ENCODE data around the gene PATE3.

Gene PATE3, protein sequence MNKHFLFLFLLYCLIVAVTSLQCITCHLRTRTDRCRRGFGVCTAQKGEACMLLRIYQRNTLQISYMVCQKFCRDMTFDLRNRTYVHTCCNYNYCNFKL

DNA sequence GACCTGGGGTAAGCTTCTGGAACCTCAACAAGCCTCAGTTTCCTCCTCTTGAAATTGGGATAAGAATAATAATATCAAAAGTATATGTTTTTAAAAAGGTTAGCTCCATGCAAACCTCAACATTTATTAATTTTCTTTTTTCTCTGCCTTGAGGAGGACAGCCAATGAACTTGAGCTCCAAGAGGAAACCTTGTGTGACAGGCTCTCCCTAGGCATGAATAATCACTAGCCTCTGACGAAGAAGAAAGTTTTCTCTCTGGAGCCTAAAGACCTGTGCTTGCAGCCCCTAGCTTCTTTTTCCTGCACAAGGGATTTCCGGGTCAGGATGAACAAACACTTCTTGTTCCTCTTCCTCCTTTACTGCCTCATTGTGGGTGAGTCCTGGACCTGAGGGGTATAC, at the start of gene PATE3:
Gene PATE3, plus strand, starts transcription at position 301 of the 400 bp plus-strand sequence. Its CDS starts 25 bp downstream, at position 326.
- DNase-seq (ENCODE audit: extremely low read depth in 1 of 2, low read depth in 1 of 2), result no peak

DNA sequence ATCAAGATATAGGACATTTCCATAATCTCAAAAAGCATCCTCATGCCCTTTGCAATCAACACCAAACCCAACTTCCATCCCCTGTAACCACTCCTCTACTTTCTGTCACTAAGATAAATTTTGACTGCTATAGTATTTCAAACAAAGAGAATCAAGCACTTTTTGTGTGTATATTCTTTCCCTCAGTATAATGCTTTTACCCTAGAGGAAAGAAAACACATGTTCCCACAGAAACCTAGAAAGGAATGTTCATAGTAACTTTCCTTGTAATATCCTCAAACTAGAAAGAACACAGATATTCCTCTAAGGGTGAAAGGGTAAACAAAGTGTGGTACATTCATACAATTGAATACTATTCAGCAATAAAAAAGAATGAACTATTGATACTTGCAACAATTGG, 47.3 kb upstream of the PATE3 start:
- no peak for DNase-seq (ENCODE audit: extremely low read depth in 1 of 2, low read depth in 1 of 2)

DNA sequence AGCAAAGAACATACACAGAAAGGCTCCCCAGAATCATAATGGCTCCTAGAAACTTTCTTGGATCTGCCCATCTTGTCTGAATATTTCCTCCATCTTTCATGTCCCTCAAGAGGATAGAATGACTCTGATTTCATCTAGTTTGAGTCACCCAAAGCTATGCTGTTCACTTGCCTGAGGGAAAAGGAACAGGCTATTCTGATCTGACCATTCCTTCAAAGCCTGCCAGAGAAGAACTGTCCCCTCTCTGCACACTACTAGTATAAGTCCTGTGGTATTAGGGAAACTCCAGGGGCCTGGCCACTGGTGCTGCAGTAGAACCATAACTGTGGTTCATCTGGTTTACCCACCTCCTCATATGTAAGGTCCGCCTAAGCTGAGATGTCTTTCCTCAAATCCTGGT, 44.2 kb upstream of the PATE3 start:
- no peak for DNase-seq (ENCODE audit: extremely low read depth in 1 of 2, low read depth in 1 of 2)

DNA sequence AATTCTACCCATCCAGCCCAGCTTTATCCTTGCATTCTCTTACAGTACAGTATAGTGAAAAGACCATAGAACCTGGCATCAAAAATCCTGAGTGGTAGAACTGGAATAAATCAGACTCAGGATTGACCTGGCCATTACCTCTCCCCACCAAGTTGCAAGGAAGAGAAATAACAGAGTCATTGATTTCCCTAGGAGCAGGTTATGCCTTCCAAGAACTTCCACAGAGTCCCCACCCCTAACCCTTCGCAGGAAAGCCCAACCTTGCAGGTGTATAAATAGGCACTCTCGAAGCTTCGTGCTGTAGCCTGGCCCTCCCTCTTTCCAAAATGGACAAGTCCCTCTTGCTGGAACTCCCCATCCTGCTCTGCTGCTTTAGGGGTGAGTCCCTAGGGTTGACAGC, 41.9 kb upstream of the PATE3 start, which contains the start of gene PATE1:
Gene PATE1, plus strand, starts transcription at position 301 of the 400 bp plus-strand sequence. Its CDS starts 26 bp downstream, at position 327.
- DNase-seq (ENCODE audit: extremely low read depth in 1 of 2, low read depth in 1 of 2), result no peak

DNA sequence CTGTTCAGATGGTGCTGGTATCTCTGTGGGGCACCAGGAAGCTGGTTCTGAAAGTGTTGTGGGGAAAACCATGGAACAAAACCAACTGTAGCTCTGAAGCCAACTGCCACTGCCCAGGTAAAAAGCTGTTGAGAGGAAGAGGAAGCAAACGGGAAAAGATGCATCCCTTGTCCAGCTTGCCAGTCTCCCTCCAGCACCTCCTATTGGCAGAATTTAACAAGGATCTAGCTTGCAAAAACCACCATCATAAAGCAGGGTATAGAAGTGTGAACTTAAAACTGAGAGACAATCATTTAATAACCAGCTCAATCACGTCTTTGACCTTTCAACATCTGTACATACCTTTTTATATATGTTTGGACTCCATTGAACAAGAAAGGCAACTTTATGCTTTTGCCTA, 37.3 kb upstream of the PATE3 start:
- DNase-seq (ENCODE audit: extremely low read depth in 1 of 2, low read depth in 1 of 2), result no peak

DNA sequence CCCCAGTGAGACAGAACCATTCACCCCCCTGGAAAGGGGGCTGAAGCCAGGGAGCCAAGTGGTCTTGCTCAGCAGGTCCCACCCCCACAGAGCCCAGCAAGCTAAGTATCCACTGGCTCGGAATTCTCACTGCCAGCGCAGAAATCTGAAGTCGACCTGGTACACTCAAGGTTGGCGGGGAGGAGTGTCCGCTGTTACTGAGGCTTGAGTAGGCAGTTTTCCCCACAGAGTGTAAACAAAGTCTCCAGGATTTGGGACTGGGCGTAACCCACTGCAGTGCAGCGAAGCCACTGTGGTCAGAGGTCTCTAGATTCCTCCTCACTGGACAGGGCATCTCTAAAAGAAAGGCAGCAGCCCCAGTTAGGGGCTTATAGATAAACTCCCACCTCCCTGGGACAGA, 31.9 kb upstream of the PATE3 start:
- DNase-seq (ENCODE audit: extremely low read depth in 1 of 2, low read depth in 1 of 2), result no peak

DNA sequence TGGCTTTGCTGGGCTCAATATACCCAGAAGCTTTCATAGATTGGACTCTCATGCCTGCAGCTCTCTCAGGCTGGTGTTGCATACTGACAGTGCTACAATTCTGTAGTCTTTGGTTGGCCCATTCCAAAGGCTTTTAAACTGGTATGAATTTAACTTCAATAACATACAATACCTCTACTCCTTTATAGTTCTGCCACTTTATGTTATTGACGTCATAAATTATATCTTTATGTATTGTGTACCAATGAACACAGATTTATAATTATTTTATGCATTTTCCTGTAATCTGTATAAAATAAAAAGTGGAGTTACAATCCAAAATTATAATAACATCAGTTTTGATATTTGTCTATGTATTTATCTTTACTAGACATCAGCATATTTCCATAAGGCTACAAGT, 25.5 kb upstream of the PATE3 start:
- DNase-seq (ENCODE audit: extremely low read depth in 1 of 2, low read depth in 1 of 2), result no peak

DNA sequence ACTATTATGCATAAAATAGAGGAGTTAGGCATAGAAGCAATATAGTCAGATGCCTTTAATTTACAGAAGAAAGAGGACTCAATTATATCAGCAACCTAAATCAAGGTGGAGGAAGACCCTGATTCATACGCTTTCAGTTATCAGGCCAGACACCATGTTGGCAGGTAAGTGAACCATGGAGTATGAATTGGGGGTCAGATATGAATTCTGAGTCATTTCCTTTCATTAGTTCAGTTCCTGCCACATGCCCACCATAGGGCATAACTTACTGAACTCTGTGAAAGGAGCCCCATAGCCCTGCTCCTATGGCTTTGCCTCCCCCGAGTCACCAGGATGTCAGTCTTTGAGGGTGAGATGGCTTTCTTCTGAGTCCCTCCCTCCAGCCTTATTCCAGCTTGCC, 24.4 kb upstream of the PATE3 start:
- DNase-seq (ENCODE audit: extremely low read depth in 1 of 2, low read depth in 1 of 2), result no peak

DNA sequence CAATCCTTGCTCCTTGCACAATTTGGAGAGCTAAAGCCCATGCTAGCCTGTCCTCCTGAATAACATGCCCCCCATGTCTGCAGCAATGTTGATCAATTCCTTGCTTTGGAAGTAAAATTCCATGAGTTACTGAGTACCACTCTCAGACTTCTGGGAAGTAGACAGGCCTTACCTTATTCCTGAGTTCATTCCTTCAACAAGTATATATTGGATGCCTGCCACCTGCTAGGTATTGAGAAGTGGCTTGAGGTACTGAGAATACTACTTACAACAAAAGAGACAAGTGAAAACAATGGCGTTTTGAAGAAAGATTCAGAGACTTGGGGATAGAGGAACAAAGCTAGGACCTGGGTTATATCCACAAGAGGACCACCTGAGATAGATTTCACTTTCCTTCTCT, 21.7 kb upstream of the PATE3 start:
- no peak for DNase-seq (ENCODE audit: extremely low read depth in 1 of 2, low read depth in 1 of 2)

DNA sequence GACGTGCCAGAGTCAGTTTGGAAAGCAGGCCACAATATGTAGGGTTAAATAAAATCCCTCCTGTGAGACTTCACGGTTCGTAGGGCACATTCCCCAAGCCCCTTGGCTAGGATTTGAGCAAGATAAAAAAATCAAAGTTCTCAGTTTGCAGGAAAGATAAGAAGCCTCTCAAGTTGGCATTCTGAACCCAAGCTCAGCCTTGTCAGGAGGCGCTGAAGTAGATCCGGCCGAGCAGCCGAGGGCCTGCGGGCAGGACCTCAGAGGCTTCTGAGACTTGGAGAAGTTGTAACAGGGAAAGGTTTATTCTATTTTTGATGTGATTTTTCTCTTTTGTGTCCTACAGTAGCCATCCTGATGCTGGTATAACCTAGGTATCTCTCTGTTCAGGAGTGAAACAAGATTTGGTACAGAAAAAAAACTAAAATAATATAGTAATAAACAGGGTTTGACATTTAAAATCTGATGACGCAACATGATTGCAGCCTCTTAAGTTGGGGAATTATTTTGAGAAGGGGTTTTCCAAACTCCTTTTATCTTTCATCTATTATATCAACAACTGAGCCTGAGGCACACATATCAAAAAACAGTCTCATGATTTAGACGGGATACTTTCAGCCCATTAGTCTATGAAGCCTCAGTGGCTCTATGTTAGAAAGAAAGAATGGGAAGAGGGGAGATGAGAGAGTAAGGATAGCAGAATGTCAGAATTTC, 19.4 kb upstream of the PATE3 start:
- no peak for DNase-seq (ENCODE audit: extremely low read depth in 1 of 2, low read depth in 1 of 2)

DNA sequence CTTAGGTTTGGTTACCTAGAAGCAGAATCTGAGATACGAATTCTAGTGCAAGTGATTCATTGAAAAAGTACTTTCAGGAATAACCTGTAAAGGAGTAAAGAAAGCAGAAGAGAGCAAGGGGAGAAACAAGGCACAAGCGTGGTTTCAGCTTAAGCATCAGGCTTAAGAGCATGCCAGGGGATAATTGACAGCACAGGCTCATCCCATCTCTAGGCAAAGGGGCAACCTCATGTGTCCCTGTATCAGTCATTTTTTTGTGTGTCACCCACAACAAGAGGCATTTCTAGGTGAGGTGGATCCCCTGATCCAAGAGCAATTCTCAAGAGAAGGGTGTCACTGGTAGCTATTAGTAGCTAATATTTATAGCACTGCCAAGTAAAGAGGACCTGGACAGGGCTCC, 17.3 kb upstream of the PATE3 start:
- DNase-seq (ENCODE audit: extremely low read depth in 1 of 2, low read depth in 1 of 2), result no peak

DNA sequence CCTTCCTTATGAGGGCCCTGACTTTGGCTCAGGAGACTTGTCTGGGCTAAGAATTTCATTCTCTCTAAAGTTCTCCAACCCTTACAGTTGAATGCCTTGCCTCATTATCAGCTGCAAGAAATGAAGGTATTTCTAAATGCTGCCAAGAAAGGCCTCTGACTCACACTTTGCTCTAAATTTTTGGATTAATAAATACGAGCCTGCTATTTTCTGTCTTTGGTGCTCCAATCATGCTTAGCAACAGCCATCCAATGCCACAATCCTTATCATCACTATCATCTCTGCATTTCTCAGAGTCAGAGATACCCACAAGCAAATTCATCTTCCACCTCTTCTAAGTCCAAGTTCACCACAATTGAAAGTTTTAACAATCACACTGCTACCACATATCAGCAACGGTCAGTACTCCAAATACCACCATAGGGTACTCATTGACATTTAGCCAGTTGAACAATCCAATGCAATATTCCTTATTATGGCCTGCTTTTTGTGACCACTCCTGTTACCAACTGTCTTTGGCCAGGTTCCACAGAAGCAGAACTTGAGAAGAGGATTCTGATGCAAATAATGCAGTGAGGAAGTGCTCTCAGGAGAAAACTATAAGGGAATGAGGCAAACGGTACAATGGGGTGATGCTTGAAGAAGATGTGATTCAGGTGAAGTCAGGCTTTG, 15.0 kb upstream of the PATE3 start:
- no peak for DNase-seq (ENCODE audit: extremely low read depth in 1 of 2, low read depth in 1 of 2)

DNA sequence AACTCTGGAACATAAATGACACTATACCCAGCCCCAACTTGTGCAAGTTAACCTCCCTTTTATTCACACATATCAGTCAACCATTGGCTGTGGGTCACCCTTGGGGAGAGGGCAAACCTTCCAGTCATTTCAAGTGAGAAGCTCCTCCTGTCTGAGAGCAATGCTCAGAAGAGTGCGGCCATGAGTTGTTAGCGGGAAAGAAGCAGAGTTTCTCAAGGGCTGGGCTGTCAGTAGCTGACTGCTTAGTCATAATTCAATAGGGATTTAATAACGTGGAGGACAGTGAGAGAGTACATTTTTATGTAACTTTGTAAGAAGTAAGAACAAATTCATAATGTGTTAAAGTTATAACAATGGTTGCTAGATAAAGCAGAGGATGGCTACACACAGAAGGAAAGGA, 14.4 kb upstream of the PATE3 start:
- DNase-seq (ENCODE audit: extremely low read depth in 1 of 2, low read depth in 1 of 2), result no peak

DNA sequence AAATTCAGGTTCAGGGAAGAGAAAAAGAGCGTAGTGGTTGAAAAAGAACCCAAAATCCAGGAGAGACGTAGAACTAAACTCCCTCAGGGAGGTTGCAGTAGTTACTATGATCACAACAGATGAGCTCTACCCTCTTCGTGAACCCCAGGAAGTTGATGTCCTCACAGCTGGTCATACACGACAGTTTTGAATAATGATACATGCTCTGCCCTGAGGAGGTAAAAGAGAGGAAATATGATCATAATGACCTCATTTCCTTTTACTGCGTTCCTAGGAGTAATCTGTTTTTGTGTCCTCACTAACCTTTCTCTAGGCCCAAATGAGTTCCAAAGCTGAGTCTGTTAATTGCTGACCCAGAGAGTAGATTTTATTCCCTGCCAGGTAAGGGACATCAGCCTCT, 10.6 kb upstream of the PATE3 start:
- DNase-seq (ENCODE audit: extremely low read depth in 1 of 2, low read depth in 1 of 2), result no peak

DNA sequence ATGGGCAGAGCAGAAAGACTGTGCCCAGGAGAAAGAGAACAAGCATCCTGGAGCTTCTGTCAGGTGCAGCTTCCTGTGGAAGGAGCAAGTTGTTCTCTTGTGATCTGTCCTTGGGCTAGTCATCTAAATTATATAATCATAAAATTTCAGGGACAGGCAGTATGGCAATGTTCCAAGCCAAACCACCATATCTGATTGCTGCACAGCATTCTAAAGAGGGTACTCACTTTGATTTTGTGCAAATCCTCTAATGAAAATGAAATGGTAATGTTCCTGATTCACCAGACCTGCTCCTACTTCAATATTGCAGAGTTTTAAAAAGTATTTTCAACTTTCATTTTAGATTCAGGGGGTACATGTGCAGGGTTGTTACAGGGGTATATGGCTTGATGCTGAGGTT, 9.2 kb upstream of the PATE3 start, which contains the start of gene PATE2:
Gene PATE2, minus strand, starts transcription at position 101 of the 400 bp plus-strand sequence. Its CDS starts 55 bp downstream, at position 46.
- DNase-seq (ENCODE audit: extremely low read depth in 1 of 2, low read depth in 1 of 2), result no peak

DNA sequence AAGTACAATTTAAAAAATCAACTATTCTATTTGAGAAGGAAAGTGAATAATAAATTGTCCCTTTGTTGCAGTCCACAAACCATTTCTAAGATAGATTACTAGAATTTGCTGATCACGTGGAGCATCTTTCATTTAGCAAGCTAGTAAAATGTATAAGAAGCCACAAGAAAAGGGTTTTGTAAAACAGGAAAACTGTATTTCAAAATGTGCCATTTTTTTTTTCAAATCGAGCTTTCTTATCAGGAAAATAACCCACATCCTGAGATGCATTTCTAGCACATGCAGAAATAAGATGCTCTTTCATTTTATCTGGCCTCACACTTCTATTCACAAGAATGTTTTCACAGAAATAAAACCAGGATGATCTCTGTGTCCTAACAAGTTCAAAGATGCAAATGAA, 3.2 kb upstream of the PATE3 start:
- no peak for DNase-seq (ENCODE audit: extremely low read depth in 1 of 2, low read depth in 1 of 2)

DNA sequence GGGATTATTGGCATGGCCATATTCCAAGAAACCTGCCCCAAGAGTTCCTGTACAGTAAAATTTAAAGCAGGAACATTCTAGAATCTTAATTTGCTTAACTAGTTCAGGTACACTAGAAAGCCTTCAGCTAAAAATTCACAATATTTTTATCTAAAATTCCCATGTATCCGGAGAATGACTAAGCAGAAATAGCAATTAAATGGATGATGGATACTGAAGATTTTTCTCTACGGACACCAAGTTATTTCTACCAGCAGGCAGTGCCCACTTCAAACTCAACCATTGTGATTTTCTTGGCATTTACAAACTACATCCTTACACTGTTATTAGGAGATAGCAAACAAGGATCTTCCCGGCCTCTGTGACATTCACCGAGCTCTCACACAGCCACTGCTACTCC, 2.9 kb downstream of the PATE3 start:
- no peak for DNase-seq (ENCODE audit: extremely low read depth in 1 of 2, low read depth in 1 of 2)

DNA sequence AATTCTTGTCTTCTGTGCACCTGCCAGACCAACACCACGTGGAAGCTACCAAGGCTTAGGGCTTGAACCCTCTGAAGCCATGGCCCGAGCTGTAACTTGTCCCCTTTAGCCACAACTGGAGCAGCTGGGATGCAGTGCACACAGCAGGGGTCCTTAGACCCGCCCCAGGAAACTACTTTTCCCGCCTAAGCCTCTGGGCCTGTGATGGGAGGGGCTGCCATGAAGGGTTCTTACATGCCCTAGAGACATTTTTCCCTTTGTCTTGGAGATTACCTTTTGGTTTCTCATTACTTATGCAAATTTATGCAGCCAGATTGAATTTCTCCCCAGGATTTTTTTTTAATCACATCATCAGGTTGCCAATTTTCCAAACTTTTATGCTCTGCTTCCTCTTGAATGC, 9.7 kb downstream of the PATE3 start:
- DNase-seq (ENCODE audit: extremely low read depth in 1 of 2, low read depth in 1 of 2), result no peak

DNA sequence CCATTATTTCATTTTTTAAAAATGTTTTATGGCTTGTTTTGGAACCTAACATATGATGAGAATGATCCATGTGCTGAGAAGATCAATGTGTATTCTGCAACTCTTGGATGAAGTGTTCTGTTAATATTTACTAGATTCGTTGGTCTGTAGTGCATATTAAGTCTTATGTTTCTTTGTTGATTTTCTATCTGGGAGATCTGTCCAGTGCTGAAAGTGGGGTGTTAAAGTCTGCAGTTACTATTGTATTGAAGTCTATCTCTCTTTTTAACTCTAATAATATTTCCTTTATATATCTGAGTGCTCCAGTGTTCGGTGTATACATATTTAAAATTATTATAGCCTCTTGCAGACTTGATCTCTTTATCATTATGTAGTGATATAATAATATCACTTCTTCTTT, 11.9 kb downstream of the PATE3 start:
- DNase-seq (ENCODE audit: extremely low read depth in 1 of 2, low read depth in 1 of 2), result no peak

DNA sequence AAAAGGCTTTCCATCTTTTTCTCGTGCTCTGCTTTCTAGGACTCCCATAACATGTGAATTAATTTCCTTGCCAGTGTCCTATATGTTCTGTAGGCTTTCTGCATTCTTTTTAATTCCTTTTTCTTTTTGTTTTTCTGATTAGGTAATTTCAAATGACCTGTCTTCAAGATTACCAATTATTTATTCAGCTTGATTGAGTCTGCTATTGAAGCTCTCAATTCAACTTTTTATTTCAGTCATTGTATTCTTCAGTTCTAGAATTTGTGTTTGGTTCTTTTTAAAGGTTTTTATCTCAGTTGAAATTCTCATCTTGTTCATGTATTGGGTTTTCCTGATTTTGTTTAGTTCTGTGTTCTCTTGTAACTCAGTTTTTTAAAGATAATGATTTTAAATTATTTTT, 14.5 kb downstream of the PATE3 start:
- DNase-seq (ENCODE audit: extremely low read depth in 1 of 2, low read depth in 1 of 2), result no peak

DNA sequence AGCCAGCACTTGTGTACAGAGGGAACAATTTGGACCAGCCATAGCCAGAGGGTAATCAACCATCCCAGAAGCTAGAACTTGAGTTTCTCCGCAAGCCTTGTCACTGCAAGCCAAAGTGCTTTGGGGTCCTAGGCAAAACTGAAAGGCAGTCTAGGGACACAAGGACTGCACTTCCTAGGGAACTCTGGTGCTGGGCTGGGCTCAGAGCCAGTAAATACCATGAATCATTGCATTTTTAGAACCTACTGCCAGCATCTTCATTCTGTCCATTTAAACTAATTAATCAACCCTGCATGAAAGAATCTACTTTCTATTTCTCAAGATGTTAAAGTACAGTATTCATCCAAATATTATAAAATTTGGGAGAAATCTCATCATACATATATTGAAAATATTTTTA, 20.0 kb downstream of the PATE3 start:
- no peak for DNase-seq (ENCODE audit: extremely low read depth in 1 of 2, low read depth in 1 of 2)

DNA sequence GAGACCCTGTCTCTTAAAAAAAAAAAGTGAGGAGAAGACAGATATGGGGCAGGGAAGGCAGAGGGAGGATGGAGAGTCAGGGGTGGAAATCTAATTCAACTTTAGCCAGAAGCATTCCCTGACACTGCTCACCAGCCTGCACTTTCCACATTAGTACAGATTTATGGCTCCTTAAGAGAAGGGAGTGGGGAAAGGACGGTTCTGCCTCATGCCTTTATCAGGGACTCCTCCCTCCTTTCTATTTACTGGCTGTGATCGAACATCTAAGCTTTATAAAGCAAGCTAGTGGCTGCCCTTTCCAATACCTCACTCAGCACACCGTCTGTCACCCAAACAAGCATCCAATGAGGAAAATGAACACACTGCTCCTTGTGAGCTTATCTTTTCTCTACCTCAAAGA, 45.1 kb downstream of the PATE3 start, which contains the start of gene PATE4:
Gene PATE4, plus strand, starts transcription at position 301 of the 400 bp plus-strand sequence. Its CDS starts 44 bp downstream, at position 345.
- no peak for DNase-seq (ENCODE audit: extremely low read depth in 1 of 2, low read depth in 1 of 2)

All from stimulated activated CD8-positive, alpha-beta memory T cell treated with anti-CD3 and anti-CD28 coated beads, Interleukin-7, amount 100 ng/mL, for 48 hours (primary cell).